Aorta (tissue), 5 donors: ENCODE results near the gene RSBN1. TPM values are rescaled to one million over a fixed set of nuclear protein-coding genes. Genes with fewer than 3 reads are reported as not detected.

Experiments used
- ATAC-seq: fragments of 200-7000 bp; cut with Tn5 transposase; one replicate; pipeline ENCODE4 v1.9.1; 2022; ENCODE audit warnings: moderate library complexity; ENCODE audit not compliant: low FRiP score
- DNase-seq, 2 donors: peaks; one replicate each; pipeline ENCODE4 v3.0.0-alpha.2; 2020
- H3K27ac ChIP-seq, 2 donors: one replicate each; pipeline ENCODE4 v1.5.1; 2013; ENCODE audit warnings: low read length in 2 of 2, mild to moderate bottlenecking in 2 of 2, moderate library complexity in 2 of 2, control low read depth in 1 of 2, inconsistent platforms in 1 of 2, low read depth in 1 of 2
- H3K27me3 ChIP-seq, 2 donors: one replicate each; pipeline ENCODE4 v1.6.1; 2013; ENCODE audit warnings: control low read depth in 1 of 2, low read length in 1 of 2, mild to moderate bottlenecking in 1 of 2, moderate library complexity in 1 of 2; ENCODE audit not compliant: insufficient read depth in 2 of 2, control insufficient read depth in 1 of 2
- H3K36me3 ChIP-seq, 2 donors: one replicate each; pipeline ENCODE4 v1.6.1; 2013; ENCODE audit warnings: control low read depth in 1 of 2, low read length in 1 of 2, mild to moderate bottlenecking in 1 of 2; ENCODE audit not compliant: insufficient read depth in 2 of 2, control insufficient read depth in 1 of 2
- H3K4me1 ChIP-seq, 2 donors: one replicate each; pipeline ENCODE4 v1.6.1; 2013; ENCODE audit warnings: low read length in 2 of 2, control low read depth in 1 of 2, mild to moderate bottlenecking in 1 of 2, moderate library complexity in 1 of 2; ENCODE audit not compliant: insufficient read depth in 2 of 2, control insufficient read depth in 1 of 2
- H3K4me3 ChIP-seq, 2 donors: one replicate each; pipeline ENCODE4 v1.5.1; 2013; ENCODE audit warnings: low read length in 2 of 2, control low read depth in 1 of 2, mild to moderate bottlenecking in 1 of 2
- H3K9me3 ChIP-seq: one replicate; pipeline ENCODE4 v1.6.1; 2013; ENCODE audit warnings: mild to moderate bottlenecking, low read length; ENCODE audit not compliant: control insufficient read depth
- WGBS, 2 donors: extraction: QIAGEN DNeasy Blood & Tissue Kit; methylation state at CpG; one replicate each; pipeline ENCODE4 v1.1.7; 2013; 5-methylcytosine and 5-hydroxymethylcytosine counted together
- intact Hi-C, 2 donors: fragments of 100-400 bp; cut with DNase I; formaldehyde crosslinking; loops; one replicate each; pipeline versions ENCODE4 v1.14.2 to v1.15.0; 2022
- polyA plus RNA-seq, 2 donors: library from polyadenylated mRNA; stranded (reverse); fragments of 200-250 nt; gene quantifications; one replicate each; pipeline ENCODE4 v1.2.3, GENCODE V29; 2013
- total RNA-seq, 2 donors: library from RNA; stranded (reverse); fragmentation: NEBNext Ultra II Directional; extraction: Animal tissue kit (Norgen Biotek cat#: 25700); gene quantifications; one replicate each; pipeline ENCODE4 v1.2.1, GENCODE V29; 2021
- donor health status: healthy with polysubstance abuse.
- donor health status: Bipolar disorder and iron deficiency.
- donor health status: DM: no; HTN: no; CAD: no.
- donor health status: DM: no; HTN: no; CAD: no.
- donor health status: DM: yes; HTN: yes; CAD: no.

RSBN1 gene
- total and polyA plus RNA-seq, 4 donors: 3.6 to 22.5 (median 11.1) TPM

DNA sequence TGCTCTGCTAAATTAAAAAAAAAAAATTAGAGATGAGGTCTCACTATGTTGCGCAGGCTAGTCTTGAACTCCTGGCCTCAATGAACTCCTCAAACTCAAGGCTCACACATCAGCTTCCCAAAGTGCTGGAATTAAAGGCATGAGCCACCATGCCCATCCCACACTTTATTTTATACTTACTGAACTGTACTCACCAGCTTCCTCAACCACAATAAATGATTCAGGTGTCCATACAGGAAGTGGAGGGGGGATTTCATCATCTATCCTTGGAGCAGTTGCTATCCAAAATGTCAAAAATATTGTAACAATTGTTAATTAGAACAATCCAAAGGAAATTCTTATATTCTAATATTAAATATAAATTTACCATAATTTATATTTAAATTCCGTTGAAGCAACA lies 22.4 kb upstream of the RSBN1 start:
- H3K9me3 ChIP-seq: no peaks in the 10 kb centered on the region
- no peak overlapping the region for H3K4me3 ChIP-seq
- intact Hi-C loops: loop anchor here (5.0 to 10.0 kb wide), 4 partner anchors 63 to 450 kb away; partner anchors contain the start of gene HIPK1 (in 1 of the 2)
- ATAC-seq: no peak
- DNase-seq: no peak
- no peaks in the 10 kb centered on the region for H3K4me1 ChIP-seq
- WGBS, 2 donors: 89 to 94% methylated on average over 2 of the region's 2 CpGs
- H3K27me3 ChIP-seq: no peaks in the 10 kb centered on the region
- H3K36me3 ChIP-seq: no peaks in the 10 kb centered on the region
- no peak overlapping the region for H3K27ac ChIP-seq

GRCh38 chr1:113830039-113830438 lies 17.8 kb upstream of the RSBN1 start:
- no peak for DNase-seq
- intact Hi-C loops: loop anchor here in 1 of 2 donors (10.0 kb wide), 2 partner anchors 95 to 455 kb away; partner anchors contain the start of gene HIPK1
- H3K4me1 ChIP-seq: no peaks in the 10 kb centered on the region
- no peaks in the 10 kb centered on the region for H3K36me3 ChIP-seq
- H3K9me3 ChIP-seq: no peaks in the 10 kb centered on the region
- ATAC-seq: no peak
- WGBS, 2 donors: 65% methylated on average over 3 of the region's 3 CpGs
- H3K4me3 ChIP-seq: no peak overlapping the region
- H3K27ac ChIP-seq: no peak overlapping the region
- H3K27me3 ChIP-seq: no peaks in the 10 kb centered on the region

DNA sequence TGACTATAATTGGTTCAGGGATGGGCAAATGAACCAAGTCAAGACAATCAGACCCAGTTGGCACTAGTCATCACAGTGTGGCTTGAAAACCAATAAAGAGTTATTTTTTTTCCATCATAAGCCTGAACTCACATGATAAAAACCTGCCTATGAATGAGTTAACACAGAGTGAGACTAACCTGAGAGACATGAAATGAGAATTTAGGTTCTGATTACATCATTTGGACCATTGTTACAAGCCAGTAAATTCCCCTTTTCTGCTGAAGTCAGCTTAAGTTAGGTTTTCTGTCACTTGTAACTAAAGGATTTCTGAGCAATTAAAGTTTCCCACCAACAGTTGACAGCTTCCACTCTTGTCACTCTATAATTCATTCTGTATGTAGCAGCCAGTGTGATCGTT lies 9.6 kb upstream of the RSBN1 start:
- no peaks in the 10 kb centered on the region for H3K9me3 ChIP-seq
- no peaks in the 10 kb centered on the region for H3K4me1 ChIP-seq
- no peaks in the 10 kb centered on the region for H3K27me3 ChIP-seq
- no peak overlapping the region for H3K4me3 ChIP-seq
- no peaks in the 10 kb centered on the region for H3K36me3 ChIP-seq
- 32 to 53% methylated on average over 1 of the region's 1 CpG for WGBS, 2 donors
- intact Hi-C loops: no loop called here
- no peak overlapping the region for H3K27ac ChIP-seq
- no peak for DNase-seq
- no peak for ATAC-seq

DNA sequence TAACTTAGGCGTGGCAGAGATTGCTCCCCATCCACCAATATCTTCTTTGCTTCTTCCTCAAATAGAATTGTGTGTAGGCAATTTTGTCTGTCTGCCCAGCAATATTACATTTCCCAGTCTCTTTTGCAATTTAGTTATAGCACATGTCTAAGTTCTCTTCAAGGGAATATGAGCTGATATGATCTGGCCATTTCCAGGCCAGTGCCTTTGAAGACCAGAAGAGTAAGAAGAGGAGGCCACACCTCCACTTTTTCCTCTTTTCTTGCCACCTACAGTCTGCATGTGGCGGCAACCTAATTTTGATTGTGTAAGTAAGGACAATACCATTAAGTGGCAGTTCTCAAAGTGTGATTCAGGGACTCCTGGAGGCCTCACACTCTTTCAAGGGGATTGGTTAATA lies 6.3 kb upstream of the RSBN1 start:
- Histone ChIP-seq H3K4me3 (no peak overlapping the region), H3K4me1 (no peaks in the 10 kb centered on the region), H3K27ac (no peak overlapping the region), H3K36me3 (no peaks in the 10 kb centered on the region), H3K27me3 (no peaks in the 10 kb centered on the region), H3K9me3 (no peaks in the 10 kb centered on the region)
- intact Hi-C loops: loop anchor here in 1 of 2 donors (5.0 kb wide), 1 partner anchor 84 kb away; the partner anchor contains the start of gene AP4B1
- no peak for ATAC-seq
- 92 to 95% methylated on average over 2 of the region's 2 CpGs for WGBS, 2 donors
- DNase-seq: no peak

GRCh38 chr1:113813218-113813617 lies 942 bp upstream of the RSBN1 start:
- H3K9me3 ChIP-seq: no peaks in the 10 kb centered on the region
- ATAC-seq (no peak), DNase-seq (no peak)
- intact Hi-C loops: loop anchor here in 1 of 2 donors (5.0 kb wide), 1 partner anchor 51 kb away; no protein-coding TSS in a partner anchor
- no peak overlapping the region for H3K27ac ChIP-seq
- H3K4me1 ChIP-seq: peaks cover 0 to 1% of the 10 kb centered on the region in 2 donors
- H3K4me3 ChIP-seq: no peak overlapping the region
- no peaks in the 10 kb centered on the region for H3K27me3 ChIP-seq
- H3K36me3 ChIP-seq: no peaks in the 10 kb centered on the region
- 93 to 97% methylated on average over 15 of the region's 15 CpGs for WGBS, 2 donors

DNA sequence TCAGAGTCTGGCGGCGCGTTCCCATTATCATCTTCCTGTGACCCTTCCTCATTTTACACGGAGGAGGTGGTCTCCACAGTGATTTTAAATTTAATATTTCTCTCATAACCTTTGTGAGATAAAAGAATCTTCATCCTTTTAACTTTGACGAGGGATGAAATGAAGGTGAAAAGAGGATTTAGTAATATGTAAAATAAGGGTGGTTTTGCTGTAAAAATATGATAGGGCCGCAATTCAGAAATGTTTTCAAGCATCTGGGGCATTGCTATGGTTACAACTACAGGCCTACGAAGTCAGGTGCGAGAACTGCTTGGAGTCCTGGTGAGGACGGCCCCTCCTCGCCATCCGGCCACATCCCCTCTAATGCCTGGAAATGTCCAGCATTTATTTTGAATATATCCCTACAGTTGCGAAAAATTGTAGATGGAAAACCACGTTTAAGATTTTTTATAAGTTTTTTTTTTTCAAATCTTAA lies 422 bp upstream of the RSBN1 start:
- intact Hi-C loops: loop anchor here in 1 of 2 donors (5.0 kb wide), 1 partner anchor 50 kb away; no protein-coding TSS in a partner anchor
- DNase-seq (no peak), ATAC-seq (no peak)
- peaks cover 0 to 1% of the 10 kb centered on the region in 2 donors for H3K4me1 ChIP-seq
- no peaks in the 10 kb centered on the region for H3K27me3 ChIP-seq
- H3K36me3 ChIP-seq: no peaks in the 10 kb centered on the region
- H3K9me3 ChIP-seq: no peaks in the 10 kb centered on the region
- peak overlapping the region; percentile 30 to 61 for H3K4me3 ChIP-seq
- WGBS, 2 donors: 20% methylated on average over 13 of the region's 13 CpGs
- H3K27ac ChIP-seq: peak overlapping the region in 1 of 2 donors; percentile 58

DNA sequence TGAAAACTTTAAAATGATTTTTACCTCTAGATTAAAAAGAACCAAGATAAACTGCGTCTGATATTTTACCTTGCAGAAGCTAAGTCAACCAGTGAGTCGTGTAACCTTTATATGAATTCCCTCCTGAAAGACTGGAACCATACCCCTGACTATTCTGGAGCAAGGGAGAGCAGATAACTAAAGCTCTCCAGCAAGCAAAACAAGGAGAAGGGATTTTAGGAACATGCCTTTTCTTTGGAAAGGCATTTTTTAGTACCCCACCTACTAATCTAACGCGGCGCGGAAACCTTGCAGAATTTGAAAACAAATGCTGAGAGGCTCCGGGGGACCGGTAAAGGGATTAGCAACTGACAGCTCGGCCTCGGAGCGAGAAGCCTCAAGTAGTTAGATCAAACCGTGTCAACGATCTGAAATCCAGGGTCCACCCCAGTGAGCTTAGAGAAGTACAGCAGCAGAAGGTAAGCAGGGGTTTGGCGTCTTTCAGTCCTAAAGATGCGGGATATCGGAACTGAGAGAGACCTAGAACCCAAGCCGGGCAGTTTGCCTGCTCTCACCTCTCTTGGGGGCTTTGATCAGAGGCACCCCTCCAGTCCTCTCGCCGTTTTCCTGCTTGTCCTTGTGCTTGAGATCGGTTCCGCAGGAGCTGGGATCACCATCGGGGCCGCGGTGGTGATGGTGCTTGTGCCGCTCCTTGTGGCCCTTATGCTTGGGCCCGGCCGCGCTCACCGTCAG lies 954 bp downstream of the RSBN1 start:
- Histone ChIP-seq H3K27ac (peak overlapping the region; percentile 34 to 61), H3K36me3 (no peaks in the 10 kb centered on the region), H3K27me3 (no peaks in the 10 kb centered on the region), H3K4me3 (peak overlapping the region; percentile 31 to 84), H3K9me3 (no peaks in the 10 kb centered on the region), H3K4me1 (peaks cover 0 to 1% of the 10 kb centered on the region in 2 donors)
- peak; percentile 1 for ATAC-seq
- intact Hi-C loops: loop anchor here in 1 of 2 donors (5.0 kb wide), 1 partner anchor 49 kb away; no protein-coding TSS in a partner anchor
- WGBS, 2 donors: 0% methylated on average over 29 of the region's 29 CpGs
- DNase-seq: peak; percentile 53 to 88

DNA sequence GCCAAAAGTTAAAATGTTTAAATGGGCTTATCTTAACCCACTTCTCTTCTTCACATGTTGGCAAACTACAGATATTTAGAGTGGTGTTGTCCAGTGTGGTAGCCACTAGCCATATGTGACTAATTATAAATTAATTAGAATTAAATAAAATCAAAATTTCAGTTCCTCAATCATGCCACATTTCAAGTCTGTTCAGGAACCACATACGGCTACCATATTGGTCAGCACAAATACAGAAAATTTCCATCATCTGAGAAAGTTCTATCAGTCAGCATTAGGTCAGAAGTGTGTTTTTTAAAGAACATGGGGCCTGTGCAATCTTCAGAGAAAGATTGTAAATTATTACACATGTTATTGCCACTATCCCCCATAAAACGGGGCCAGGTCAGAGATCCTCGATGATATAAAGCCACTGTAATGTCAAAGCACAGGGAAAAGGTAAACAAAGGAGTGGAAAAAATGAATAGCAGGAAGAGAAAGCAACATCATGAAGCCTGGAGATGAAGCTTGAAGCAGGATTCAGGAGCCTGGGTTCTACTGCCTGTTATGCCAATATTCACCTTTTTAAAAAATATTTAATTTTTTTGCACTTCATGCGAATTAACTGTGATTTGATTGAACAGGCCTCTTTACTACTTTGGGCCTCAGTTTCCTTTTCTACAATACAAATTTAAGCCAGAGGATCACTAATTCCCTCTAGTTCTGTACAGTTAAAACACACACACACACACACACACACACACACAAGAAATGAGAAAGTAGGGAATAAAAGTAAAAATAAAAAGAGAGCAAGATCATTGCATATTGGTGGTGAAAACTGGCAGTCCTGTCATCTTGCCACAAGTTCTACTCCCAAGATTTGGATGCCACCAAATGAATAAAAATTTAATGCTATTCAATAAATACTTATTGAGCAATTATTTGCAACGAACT lies 2.3 kb downstream of the RSBN1 start:
- 37 to 41% methylated on average over 5 of the region's 5 CpGs for WGBS, 2 donors
- ATAC-seq (no peak), DNase-seq (no peak)
- no peaks in the 10 kb centered on the region for H3K36me3 ChIP-seq
- H3K27me3 ChIP-seq: no peaks in the 10 kb centered on the region
- H3K9me3 ChIP-seq: no peaks in the 10 kb centered on the region
- H3K4me1 ChIP-seq: peaks cover 0 to 1% of the 10 kb centered on the region in 2 donors
- H3K27ac ChIP-seq: no peak overlapping the region
- intact Hi-C loops: loop anchor here in 1 of 2 donors (5.0 kb wide), 1 partner anchor 48 kb away; no protein-coding TSS in a partner anchor
- H3K4me3 ChIP-seq: peak overlapping the region; percentile 28 to 84
